Measurements from ENCODE around the gene KCNV2.

Gene KCNV2

DNA sequence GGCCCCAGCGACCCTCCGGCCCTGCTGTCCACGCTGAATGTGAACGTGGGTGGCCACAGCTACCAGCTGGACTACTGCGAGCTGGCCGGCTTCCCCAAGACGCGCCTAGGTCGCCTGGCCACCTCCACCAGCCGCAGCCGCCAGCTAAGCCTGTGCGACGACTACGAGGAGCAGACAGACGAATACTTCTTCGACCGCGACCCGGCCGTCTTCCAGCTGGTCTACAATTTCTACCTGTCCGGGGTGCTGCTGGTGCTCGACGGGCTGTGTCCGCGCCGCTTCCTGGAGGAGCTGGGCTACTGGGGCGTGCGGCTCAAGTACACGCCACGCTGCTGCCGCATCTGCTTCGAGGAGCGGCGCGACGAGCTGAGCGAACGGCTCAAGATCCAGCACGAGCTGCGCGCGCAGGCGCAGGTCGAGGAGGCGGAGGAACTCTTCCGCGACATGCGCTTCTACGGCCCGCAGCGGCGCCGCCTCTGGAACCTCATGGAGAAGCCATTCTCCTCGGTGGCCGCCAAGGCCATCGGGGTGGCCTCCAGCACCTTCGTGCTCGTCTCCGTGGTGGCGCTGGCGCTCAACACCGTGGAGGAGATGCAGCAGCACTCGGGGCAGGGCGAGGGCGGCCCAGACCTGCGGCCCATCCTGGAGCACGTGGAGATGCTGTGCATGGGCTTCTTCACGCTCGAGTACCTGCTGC is 839 bp downstream of the KCNV2 start:
- TF ChIP-seq, protein P1, sequence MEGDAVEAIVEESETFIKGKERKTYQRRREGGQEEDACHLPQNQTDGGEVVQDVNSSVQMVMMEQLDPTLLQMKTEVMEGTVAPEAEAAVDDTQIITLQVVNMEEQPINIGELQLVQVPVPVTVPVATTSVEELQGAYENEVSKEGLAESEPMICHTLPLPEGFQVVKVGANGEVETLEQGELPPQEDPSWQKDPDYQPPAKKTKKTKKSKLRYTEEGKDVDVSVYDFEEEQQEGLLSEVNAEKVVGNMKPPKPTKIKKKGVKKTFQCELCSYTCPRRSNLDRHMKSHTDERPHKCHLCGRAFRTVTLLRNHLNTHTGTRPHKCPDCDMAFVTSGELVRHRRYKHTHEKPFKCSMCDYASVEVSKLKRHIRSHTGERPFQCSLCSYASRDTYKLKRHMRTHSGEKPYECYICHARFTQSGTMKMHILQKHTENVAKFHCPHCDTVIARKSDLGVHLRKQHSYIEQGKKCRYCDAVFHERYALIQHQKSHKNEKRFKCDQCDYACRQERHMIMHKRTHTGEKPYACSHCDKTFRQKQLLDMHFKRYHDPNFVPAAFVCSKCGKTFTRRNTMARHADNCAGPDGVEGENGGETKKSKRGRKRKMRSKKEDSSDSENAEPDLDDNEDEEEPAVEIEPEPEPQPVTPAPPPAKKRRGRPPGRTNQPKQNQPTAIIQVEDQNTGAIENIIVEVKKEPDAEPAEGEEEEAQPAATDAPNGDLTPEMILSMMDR (IDR thresholded peaks at IDR 0.05; ENCODE audit: low read length), result no peak
- TF ChIP-seq EZH2 (IDR thresholded peaks at IDR 0.05; ENCODE audit: borderline replicate concordance, low read length), result no peak
- Histone ChIP-seq H3K4me2 (ENCODE audit: low read length) (no peak overlapping the region), H3K27ac (ENCODE audit: low read depth, low read length, poor library complexity, severe bottlenecking) (no peak overlapping the region), H2AFZ (ENCODE audit: low read length) (no peak overlapping the region), H3K79me2 (ENCODE audit: insufficient read depth, low read length) (no peaks in the 10 kb centered on the region), H3K4me1 (ENCODE audit: insufficient read depth, low read length, severe bottlenecking) (no peaks in the 10 kb centered on the region), H3K9me2 (ENCODE audit: low read depth, low read length) (no peaks in the 10 kb centered on the region), H3K9me3 (ENCODE audit: low read length) (no peaks in the 10 kb centered on the region; the same call in 1 of the 2 replicates), H4K20me1 (ENCODE audit: insufficient read depth, low read length) (no peaks in the 10 kb centered on the region), H3K4me3 (ENCODE audit: low read depth, low read length, poor library complexity, severe bottlenecking) (no peak overlapping the region), H3K9ac (ENCODE audit: low read length) (no peak overlapping the region), H3K27me3 (ENCODE audit: insufficient read depth, low read length) (no peaks in the 10 kb centered on the region), H3K36me3 (ENCODE audit: insufficient read depth, low read length) (no peaks in the 10 kb centered on the region), H3F3A (ENCODE audit: insufficient read depth, low read length) (no peaks in the 10 kb centered on the region)

DNA sequence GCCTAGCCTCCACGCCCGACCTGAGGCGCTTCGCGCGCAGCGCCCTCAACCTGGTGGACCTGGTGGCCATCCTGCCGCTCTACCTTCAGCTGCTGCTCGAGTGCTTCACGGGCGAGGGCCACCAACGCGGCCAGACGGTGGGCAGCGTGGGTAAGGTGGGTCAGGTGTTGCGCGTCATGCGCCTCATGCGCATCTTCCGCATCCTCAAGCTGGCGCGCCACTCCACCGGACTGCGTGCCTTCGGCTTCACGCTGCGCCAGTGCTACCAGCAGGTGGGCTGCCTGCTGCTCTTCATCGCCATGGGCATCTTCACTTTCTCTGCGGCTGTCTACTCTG is 1.4 kb downstream of the KCNV2 start:
- Histone ChIP-seq H3F3A (ENCODE audit: insufficient read depth, low read length) (no peaks in the 10 kb centered on the region), H3K9me2 (ENCODE audit: low read depth, low read length) (no peaks in the 10 kb centered on the region), H2AFZ (ENCODE audit: low read length) (no peak overlapping the region), H3K9me3 (ENCODE audit: low read length) (no peaks in the 10 kb centered on the region; the same call in 1 of the 2 replicates), H3K27ac (ENCODE audit: low read depth, low read length, poor library complexity, severe bottlenecking) (no peak overlapping the region), H3K79me2 (ENCODE audit: insufficient read depth, low read length) (no peaks in the 10 kb centered on the region), H3K9ac (ENCODE audit: low read length) (no peak overlapping the region), H3K4me3 (ENCODE audit: low read depth, low read length, poor library complexity, severe bottlenecking) (no peak overlapping the region), H3K36me3 (ENCODE audit: insufficient read depth, low read length) (no peaks in the 10 kb centered on the region), H3K27me3 (ENCODE audit: insufficient read depth, low read length) (no peaks in the 10 kb centered on the region), H3K4me1 (ENCODE audit: insufficient read depth, low read length, severe bottlenecking) (no peaks in the 10 kb centered on the region), H3K4me2 (ENCODE audit: low read length) (no peak overlapping the region), H4K20me1 (ENCODE audit: insufficient read depth, low read length) (no peaks in the 10 kb centered on the region)
- no peak for TF ChIP-seq EZH2 (IDR thresholded peaks at IDR 0.05; ENCODE audit: borderline replicate concordance, low read length)
- TF ChIP-seq, protein P1 (IDR thresholded peaks at IDR 0.05; ENCODE audit: low read length), result no peak

DNA sequence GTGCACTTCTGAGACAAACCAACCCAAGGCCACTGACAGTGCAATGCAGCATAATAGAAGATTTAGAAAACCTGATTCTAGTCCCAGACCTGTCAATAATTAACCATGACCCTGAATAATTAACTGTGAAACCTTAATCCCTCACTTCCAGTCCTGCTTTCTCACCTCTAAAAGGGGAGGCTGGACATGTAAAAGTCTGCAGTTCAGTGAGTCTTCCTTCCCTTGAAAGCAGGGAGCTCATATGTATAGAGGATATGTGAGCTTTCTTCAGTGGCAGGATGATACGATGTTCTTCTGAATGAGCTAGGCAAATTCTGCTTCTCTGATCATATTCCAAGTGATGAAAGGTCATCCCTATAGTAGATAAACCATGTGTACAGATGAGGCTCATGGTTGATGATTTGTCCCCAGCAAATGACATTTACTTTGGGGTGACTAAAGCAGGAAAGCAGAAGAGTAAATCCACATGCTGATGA is 2.9 kb downstream of the KCNV2 start:
- TF ChIP-seq, protein P1 (IDR thresholded peaks at IDR 0.05; ENCODE audit: low read length), result no peak
- TF ChIP-seq EZH2 (IDR thresholded peaks at IDR 0.05; ENCODE audit: borderline replicate concordance, low read length), result no peak

More for the DNA sequence above, 2.9 kb downstream of the KCNV2 start:
- H3K4me1 ChIP-seq (ENCODE audit: insufficient read depth, low read length, severe bottlenecking), result no peaks in the 10 kb centered on the region
- H3K27me3 ChIP-seq (ENCODE audit: insufficient read depth, low read length), result no peaks in the 10 kb centered on the region
- H3K27ac ChIP-seq (ENCODE audit: low read depth, low read length, poor library complexity, severe bottlenecking), result no peak overlapping the region
- no peak overlapping the region for H3K9ac ChIP-seq (ENCODE audit: low read length)
- no peak overlapping the region for H2AFZ ChIP-seq (ENCODE audit: low read length)
- no peaks in the 10 kb centered on the region for H3K79me2 ChIP-seq (ENCODE audit: insufficient read depth, low read length)
- H3K4me3 ChIP-seq (ENCODE audit: low read depth, low read length, poor library complexity, severe bottlenecking), result no peak overlapping the region
- no peaks in the 10 kb centered on the region for H4K20me1 ChIP-seq (ENCODE audit: insufficient read depth, low read length)
- no peaks in the 10 kb centered on the region for H3F3A ChIP-seq (ENCODE audit: insufficient read depth, low read length)
- H3K36me3 ChIP-seq (ENCODE audit: insufficient read depth, low read length), result no peaks in the 10 kb centered on the region
- no peaks in the 10 kb centered on the region for H3K9me2 ChIP-seq (ENCODE audit: low read depth, low read length)
- no peak overlapping the region for H3K4me2 ChIP-seq (ENCODE audit: low read length)
- H3K9me3 ChIP-seq (ENCODE audit: low read length), result no peaks in the 10 kb centered on the region; the same call in 1 of the 2 replicates

Data from OCI-LY1 (cell line).